22Rv1 (cell line): ENCODE measurements around the gene ABHD15.

ENCODE experiments used
- CTCF ChIP-seq: fragments of 450-650 bp; IDR thresholded peaks from 2 replicates; pipeline ENCODE4 v1.5.1; 2017; ENCODE audit warnings: mild to moderate bottlenecking
- ZFX ChIP-seq: fragments of 450-650 bp; IDR thresholded peaks from 2 replicates; pipeline ENCODE4 v1.6.1; 2017; ENCODE audit warnings: antibody characterized with exemption, borderline replicate concordance

- TF ChIP-seq CTCF (peak; percentile 28), ZFX (no peak)
Observed at GRCh38 chr17:29594519-29595090, 27.8 kb upstream of the ABHD15 start.
